ENCODE data around the gene HOXB1.

Gene HOXB1

DNA sequence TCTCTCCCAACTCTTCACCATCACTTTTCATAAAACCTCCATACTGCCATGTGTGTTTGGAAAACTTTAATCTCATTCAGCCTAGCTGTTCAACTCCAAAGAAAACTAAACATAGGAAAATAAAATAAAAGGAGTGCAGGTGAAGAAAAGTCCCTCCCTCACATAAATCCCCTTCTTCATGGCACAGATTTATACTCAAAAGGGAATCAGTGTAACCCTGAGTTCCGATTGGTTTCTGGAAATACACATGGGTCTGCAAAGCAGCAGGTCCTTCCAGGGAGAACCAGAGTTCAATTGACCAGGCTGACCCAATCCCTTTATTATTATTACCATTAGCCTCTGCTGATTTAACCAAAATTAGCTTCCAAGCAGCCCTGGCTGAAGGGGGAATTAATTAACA lies 23.0 kb upstream of the HOXB1 start:
- DNase-seq, result peak; percentile 6

DNA sequence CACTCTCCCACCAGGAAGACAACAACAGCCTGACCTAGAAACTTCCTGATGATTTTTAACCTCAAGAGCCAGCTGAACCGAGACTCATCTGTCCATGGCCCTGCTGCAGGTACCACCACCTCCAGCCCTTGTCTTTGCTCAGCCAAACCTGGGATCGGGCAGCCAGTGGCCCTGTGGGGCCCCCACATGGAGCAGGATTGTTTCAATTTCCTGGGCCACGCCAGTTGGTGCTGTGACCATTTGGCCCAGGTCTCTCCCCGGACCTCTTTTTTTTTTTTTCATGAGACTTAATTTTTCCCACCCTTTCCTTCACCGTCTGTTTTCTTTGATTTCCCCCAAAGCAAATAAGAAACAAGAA lies 22.4 kb upstream of the HOXB1 start:
- DNase-seq, result no peak

GRCh38 chr17:48552466-48553189 lies 21.8 kb upstream of the HOXB1 start:
- DNase-seq, result no peak

GRCh38 chr17:48551596-48552465 lies 21.0 kb upstream of the HOXB1 start:
- DNase-seq, result no peak

DNA sequence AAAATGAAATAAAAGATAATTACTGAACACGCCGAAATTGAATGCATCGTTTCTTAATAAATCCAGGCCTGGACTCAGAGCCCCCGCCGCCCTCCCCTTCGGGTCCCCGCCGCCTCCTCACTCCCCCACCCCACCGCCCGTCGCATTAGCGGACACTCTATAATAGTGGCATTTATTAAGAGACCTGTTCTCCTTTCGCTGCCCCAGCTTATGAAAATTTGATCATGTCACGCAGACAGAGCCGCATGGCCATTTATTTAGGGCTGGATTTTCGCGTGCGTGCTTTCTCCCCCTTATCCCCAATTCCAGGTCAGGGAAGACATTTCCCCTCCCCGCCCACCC lies 20.4 kb upstream of the HOXB1 start:
- DNase-seq, result no peak

DNA sequence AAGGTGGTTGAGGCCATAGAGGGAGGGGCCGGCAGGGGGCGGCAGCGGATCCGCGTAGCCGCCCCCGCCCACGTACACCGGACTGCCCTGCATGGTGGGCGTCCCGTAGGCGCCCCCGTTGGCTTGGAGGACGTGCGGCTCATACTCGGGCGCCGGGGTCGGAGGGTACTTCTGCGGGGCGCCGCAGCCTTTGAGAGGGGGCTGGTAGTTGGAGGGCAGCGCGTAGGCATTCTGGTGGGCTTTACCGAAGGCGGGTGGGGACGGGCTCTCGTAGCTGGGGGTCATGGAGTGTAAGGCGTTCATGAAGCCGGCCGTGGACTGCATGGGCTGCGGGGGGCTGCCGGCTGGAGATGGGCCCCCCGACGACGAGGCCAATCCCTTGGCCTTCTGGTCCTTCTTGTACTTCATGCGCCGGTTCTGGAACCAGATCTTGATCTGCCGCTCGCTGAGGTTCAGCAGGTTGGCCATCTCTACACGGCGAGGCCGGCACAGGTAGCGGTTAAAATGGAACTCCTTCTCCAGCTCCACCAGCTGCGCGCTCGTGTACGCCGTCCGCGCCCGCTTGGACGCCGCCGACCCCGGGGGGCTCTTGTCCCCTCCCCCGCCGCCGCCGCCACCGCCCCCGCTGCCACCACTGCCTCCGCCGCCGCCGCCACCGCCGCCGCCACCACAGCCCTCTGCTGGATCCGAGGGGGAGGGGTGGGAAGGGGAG lies 19.8 kb upstream of the HOXB1 start:
- no peak for DNase-seq

DNA sequence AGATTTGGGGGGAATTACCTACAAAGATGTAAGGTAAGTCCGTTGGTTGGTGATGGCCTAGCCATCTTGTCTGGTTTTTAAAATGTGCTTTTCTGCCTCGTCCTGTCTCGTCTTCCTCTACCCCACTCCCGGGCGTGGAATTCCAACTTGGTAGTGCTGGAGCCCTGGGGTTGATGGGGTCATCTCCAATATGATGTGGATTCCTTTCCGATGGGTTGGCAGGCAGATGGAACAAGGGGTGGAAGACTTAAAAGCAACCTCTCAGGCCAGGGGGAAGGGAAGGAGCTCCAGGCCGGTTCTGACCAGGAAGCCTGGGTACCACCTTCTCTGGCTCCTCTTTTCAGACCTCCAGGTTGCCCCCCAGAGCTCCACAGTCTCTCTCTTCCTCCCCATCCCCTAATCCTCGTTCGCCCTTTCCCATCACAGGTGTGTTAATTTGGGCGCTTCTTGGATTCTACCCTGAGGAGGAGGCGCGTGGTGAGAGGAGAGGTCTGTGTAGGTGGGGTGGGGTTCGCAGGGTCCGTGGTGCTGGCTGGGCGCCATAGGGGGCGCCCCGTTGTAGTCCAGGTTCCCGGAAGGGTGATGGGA lies 19.2 kb upstream of the HOXB1 start:
- DNase-seq, result peak; percentile 78

GRCh38 chr17:48549281-48549630 lies 18.4 kb upstream of the HOXB1 start:
- DNase-seq, result no peak

DNA sequence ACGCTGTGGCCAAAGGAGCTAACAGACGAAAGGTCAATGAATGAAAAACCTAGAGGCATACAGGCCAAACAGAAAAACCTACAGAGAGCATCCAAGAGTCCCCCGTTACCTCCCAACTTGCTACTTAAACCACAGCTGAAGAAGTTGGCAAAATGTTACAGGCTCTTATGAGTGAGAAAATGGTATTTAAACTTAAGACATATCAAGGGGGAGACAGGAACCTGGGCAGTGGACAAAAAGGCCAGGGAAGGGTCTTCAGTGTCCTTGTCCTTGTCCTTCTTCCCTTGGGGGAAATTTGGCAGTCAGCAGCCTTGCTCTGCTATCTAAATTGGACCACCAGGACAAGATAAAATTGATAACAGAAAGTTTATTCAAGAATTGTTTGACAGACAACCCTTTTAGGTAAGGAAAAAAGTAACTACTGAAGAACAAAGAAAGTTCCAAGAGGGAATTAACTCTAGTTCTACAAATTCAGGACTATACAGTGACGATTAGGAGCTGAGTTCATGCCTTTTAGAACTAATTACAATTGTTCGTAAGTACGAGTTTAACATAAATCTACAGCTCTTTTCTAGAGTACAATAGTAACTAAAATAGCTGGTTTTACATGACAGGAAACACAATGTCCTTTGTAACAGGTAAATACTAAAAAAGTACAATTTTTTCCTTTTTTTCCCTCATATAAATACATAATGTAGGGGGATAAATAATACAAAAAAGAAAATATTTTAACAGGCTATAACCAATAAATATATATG lies 17.9 kb upstream of the HOXB1 start:
- no peak for DNase-seq

DNA sequence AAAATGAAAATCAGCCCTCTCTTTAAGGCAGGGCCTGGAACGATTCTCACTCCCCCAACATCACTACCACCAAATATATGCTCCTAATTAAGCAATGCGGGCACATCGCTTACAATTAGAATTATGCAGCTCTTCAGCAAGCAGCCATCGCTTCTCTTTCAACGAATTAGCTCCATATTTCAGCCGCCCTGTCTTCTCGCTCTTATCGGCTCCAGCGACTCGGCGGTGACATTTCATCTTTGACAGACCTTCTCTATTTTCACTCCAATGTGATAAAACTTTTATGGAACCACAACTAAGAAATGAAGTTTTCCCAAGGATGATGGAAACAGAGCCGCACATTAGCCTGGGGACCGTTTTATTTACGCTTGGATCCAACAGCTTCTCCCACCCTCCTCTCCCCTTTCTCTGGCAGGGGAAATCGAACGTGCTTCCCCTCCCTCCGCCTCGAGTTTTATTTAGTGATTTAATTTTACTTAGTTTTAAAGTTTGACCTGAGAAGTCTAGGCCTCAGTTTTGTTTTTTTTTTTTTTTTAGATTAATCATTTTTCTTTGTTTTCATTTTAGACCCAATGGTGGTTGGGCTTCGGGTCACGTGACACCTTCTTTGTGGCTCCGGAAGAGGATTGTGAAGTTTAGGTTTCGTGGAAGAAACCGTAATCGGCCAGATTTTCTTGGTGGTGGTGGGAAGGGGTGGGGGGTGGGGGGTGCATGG lies 17.2 kb upstream of the HOXB1 start:
- peak; percentile 82 for DNase-seq

DNA sequence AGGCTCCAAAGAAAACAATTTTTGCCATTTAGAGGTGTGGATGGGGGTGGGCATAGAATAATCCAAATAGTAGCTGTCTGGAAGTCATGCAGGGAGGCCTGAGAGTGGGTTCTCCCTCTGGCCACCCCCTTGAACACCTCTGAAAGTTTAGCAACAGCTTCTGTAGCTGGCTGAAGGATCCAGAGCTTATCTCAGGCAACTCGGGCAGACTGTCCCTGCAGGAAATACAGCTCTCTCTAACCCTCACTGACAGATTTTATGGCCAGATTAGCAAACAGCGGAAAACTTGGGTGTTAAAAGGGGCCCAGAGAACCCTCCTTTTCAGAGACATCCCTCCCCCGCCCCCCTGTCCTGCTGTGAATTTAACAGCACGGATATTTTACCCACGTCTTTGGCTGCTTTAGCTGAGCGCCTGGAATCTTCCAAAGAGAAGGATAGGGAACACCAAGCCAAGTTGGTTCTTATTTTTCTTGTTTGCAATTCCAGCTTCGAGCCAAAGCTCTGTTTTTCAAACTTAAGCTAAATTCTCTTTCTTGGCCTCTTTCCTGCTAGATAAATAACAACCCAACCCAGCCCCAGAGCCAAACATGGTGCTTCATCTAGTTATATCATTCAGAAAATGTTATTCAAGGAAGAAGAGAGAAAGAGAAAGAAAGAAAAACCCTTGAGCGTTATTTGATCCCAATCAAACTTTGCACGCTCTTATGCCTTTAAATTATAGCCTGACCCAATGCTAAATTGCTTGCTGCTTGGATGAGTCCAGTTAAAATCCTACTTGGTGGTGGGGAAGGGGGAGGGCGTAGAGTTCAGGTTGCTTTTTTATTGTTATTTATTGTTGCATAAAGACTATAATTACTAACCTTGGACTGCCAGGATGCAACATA lies 16.4 kb upstream of the HOXB1 start:
- no peak for DNase-seq

DNA sequence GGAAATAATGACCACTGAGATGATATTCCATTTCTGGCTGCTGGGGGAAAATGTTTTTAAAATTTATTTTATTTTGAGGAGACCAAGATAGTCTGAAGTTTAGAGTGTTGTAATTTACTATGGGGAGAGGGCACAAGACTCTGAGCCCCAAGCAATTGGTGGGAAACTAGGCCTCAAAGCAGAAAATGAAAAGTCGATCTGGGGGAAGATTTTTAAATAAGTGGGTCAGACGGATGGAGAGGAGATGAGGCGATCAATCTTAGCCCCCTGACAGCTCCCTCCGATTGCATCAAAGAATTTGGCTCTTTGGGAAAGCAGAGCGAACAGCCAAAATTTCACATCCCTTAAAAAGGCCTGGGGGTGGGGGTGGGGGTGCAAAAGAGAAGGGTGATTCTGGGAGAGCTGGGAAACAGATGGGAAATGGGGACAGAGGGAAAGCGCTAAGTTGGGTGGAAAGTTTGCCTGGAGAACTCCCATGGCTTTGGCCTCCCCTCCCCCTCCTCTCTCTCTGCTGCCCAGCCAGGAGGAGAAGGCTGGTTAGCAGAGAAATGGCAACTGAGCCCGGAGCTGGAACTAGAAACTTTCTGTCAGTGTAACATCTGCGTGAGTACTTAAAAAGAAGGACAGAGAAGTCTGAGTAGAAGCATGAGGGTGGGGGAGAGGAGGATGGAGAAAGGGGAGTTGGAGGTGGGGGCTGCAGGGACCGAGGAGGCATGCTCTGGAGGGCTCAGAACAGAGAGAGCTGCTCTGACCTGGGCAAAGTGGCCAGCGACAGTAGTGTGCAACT lies 15.5 kb upstream of the HOXB1 start:
- DNase-seq, result peak; percentile 91

DNA sequence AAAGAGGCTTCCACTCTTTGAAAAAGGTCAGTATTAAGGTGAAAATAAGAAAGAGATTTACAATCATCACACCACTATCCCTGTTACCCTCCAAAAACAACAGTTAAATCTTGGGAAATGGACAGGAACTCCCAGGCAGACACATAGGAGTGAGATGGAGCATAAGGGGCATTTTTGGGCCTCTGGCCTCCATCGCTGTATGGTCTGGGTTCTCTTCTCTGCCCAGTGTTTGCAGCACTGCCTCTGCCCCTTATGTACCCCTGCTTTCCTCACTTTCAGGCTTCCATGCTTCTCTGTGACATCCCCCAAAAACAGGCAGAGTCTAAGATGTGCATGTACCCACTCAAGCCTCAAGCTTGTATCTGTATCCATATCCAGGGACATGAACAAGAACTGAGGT lies 14.7 kb upstream of the HOXB1 start:
- no peak for DNase-seq

DNA sequence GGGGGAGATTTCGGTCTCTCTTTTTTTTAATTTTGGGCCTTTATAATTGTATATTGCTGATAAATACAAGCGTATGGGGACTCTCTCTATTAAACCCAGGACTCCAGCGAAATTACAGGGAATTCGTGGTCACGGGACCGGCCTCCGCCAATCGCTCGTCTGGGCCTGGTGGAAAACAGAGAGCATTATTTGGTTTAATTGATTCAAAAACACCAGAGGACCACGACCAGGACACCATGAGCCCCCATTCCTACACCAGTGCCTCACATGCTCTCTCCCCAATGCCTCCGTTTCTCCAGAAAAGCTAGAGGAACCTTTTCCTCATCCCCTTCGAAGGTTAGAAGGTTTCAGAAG lies 14.2 kb upstream of the HOXB1 start, which contains the start of gene HOXB2:
TSS of gene HOXB2 (minus strand) at position 88 of the 354 bp plus-strand sequence. CDS start 198 bp downstream, outside the sequence.
- DNase-seq, result no peak

DNA sequence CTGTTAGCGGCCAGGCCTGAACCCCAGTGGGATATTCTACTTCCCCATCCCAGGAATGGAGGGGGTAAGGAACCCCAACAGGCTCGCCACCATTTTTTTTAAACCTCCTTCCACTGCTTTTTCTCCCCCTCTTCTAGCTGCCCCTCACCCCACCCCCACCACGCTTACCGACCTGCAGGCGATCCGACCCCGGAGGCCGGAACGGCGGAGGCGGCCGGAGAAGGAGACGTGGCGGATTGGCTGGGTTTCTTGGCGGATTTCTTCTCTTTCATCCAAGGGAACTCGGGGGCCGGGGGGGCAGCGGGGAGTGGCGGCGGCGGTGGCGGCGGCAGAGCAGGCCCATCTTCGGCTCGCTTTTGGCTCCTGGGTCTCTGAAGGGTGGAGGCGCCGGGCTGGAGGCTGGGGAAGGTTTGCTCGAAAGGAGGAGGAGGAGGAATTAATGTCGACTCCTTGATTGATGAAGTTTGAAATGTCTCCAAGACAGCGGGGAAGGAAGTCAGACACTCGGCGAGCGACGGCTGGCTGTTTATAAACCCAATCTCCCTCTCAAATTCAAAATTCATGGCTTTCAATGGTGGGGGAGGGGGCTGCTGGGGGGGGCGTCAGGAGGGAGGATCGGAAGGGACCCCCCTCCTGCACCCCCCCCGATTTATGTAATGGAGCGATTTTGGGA lies 13.7 kb upstream of the HOXB1 start:
- peak; percentile 98 for DNase-seq

DNA sequence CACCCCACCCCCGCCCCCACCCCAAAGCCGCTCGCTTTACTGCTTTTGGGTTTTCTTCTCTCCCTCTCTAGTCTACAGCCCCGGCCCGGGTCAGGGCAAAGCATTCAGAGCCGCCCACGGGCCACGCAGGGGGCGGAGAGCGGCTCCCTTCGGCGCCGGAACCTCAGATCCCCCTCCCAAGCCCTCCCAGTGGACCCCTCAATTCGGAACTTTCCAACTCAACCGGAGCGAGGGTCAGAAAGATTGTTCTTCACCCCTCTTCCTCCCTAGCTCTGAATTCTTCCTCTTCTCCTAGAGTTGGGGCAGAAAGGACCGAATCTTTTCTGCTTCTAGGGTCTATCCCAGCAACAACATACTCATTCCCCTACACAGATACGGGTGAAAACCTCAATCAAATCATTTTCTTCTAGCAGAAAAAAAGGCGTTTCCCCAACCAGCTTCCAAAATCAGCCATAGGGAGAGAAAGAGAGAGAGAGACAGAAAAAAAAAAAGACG lies 13.1 kb upstream of the HOXB1 start:
- no peak for DNase-seq

GRCh38 chr17:48543107-48543853 lies 12.5 kb upstream of the HOXB1 start:
- no peak for DNase-seq

GRCh38 chr17:48542698-48543106 lies 11.9 kb upstream of the HOXB1 start:
- no peak for DNase-seq
